GM12878 (cell line): ENCODE data around the gene PIP4K2B. TPM values are rescaled to one million over a fixed set of nuclear protein-coding genes. Genes with fewer than 3 reads are reported as not detected.

ENCODE experiments used
- CEBPB ChIP-seq, 2 experiments: fragments of 150-350 bp in 1 of 2; IDR thresholded peaks; 2 replicates each; pipeline ENCODE4 v1.6.1; 2012 to 2014; ENCODE audit warnings: low read depth in 2 of 2, low read length in 2 of 2, borderline replicate concordance in 1 of 2, inconsistent platforms in 1 of 2
- CHD4 ChIP-seq: fragments of 200-600 bp; sonication (generic); IDR thresholded peaks from 2 replicates; pipeline ENCODE4 v1.6.1; 2016; ENCODE audit warnings: mild to moderate bottlenecking
- EZH2 ChIP-seq: IDR thresholded peaks from 2 replicates; pipeline ENCODE4 v1.6.1; 2012; ENCODE audit warnings: low read depth, mild to moderate bottlenecking, control low read depth, inconsistent platforms, low read length, borderline replicate concordance; ENCODE audit not compliant: control insufficient read depth
- JUNB ChIP-seq: IDR thresholded peaks from 2 replicates; pipeline ENCODE4 v1.6.1; 2016; ENCODE audit warnings: antibody characterized with exemption, mild to moderate bottlenecking
- KAT2A ChIP-seq: conservative IDR thresholded peaks from 2 replicates; pipeline ENCODE4 v1.6.1; 2011; ENCODE audit warnings: low read depth, low read length; ENCODE audit not compliant: control insufficient read depth
- MEF2B ChIP-seq: fragments of 450-650 bp; IDR thresholded peaks from 2 replicates; pipeline ENCODE4 v1.6.1; 2018; ENCODE audit warnings: mild to moderate bottlenecking, moderate library complexity; ENCODE audit not compliant: partially characterized antibody, poor library complexity, severe bottlenecking
- NFIC ChIP-seq: IDR thresholded peaks from 2 replicates; pipeline ENCODE4 v1.6.1; 2012; ENCODE audit warnings: low read depth, mild to moderate bottlenecking, inconsistent platforms, low read length, moderate library complexity
- NFXL1 ChIP-seq: fragments of 450-650 bp; IDR thresholded peaks from 2 replicates; pipeline ENCODE4 v1.6.1; 2017; ENCODE audit warnings: antibody characterized with exemption, mild to moderate bottlenecking, borderline replicate concordance
- NR2C1 ChIP-seq: fragments of 450-650 bp; IDR thresholded peaks from 2 replicates; pipeline ENCODE4 v1.6.1; 2017; ENCODE audit warnings: antibody characterized with exemption, mild to moderate bottlenecking, moderate library complexity
- SMAD1 ChIP-seq: fragments of 450-650 bp; IDR thresholded peaks from 2 replicates; pipeline ENCODE4 v1.6.1; 2018; ENCODE audit warnings: mild to moderate bottlenecking, low read depth; ENCODE audit not compliant: partially characterized antibody
- SMC3 ChIP-seq: IDR thresholded peaks from 2 replicates; pipeline ENCODE4 v1.6.1; 2011; ENCODE audit warnings: low read length, improper control_type of control experiment, borderline replicate concordance
- SPI1 ChIP-seq: IDR thresholded peaks from 2 replicates; pipeline ENCODE4 v1.6.1; 2011; ENCODE audit warnings: low read depth, mild to moderate bottlenecking, low read length, moderate library complexity, borderline replicate concordance; ENCODE audit not compliant: insufficient read depth
- SREBF2 ChIP-seq: IDR thresholded peaks from 2 replicates; pipeline ENCODE4 v1.6.1; 2012; ENCODE audit warnings: mild to moderate bottlenecking, low read length
- SUPT20H ChIP-seq: IDR thresholded peaks from 2 replicates; pipeline ENCODE4 v1.6.1; 2011; ENCODE audit warnings: low read depth, mild to moderate bottlenecking, low read length, moderate library complexity, borderline replicate concordance; ENCODE audit not compliant: control insufficient read depth
- TAF1 ChIP-seq: IDR thresholded peaks from 2 replicates; pipeline ENCODE4 v1.6.1; 2011; ENCODE audit warnings: mild to moderate bottlenecking, low read depth, low read length, borderline replicate concordance
- TARDBP ChIP-seq: IDR thresholded peaks from 2 replicates; pipeline ENCODE4 v1.6.1; 2016; ENCODE audit warnings: borderline replicate concordance
- TCF7 ChIP-seq: IDR thresholded peaks from 2 replicates; pipeline ENCODE4 v1.6.1; 2014; ENCODE audit warnings: antibody characterized with exemption, borderline replicate concordance
- ZBED1 ChIP-seq: IDR thresholded peaks from 2 replicates; pipeline ENCODE4 v1.6.1; 2016; ENCODE audit warnings: borderline replicate concordance
- polyA plus RNA-seq, 11 experiments: library from polyadenylated mRNA; depleted of rRNA in 4 of 11; unstranded in 6 of 11; stranded (reverse) in 5 of 11; fragments of >200 nt; fragmentation: Nextera tagmentation in 4 of 11; fragmentation: Illumina TruSeq in 1 of 11; extraction: Ambion mirVana in 4 of 11; extraction: Trizol in 1 of 11; gene quantifications; 1 replicate in 1 of 11; 2 replicates in 10 of 11; pipeline versions ENCODE4 v1.2.1 to v1.2.3, GENCODE V29; 2011 to 2016; ENCODE audit warnings: inconsistent platforms in 2 of 11, missing spikeins in 2 of 11, low read depth in 1 of 11
- total RNA-seq, 4 experiments: library from RNA; depleted of rRNA in 3 of 4; stranded (reverse); fragments of >200 nt in 3 of 4; fragmentation: Illumina TruSeq in 1 of 4; extraction: Trizol in 1 of 4; gene quantifications; 2 replicates each; pipeline versions ENCODE4 v1.2.1 to v1.2.3, GENCODE V29; 2013 to 2021
- TF ChIP-seq, protein P1 (sequence below): fragments of 450-650 bp; formaldehyde crosslinking; IDR thresholded peaks from 2 replicates; pipeline ENCODE4 v1.5.0; 2022; ENCODE audit warnings: mild to moderate bottlenecking, missing genetic modification characterization
- TF ChIP-seq, protein P2 (sequence below): IDR thresholded peaks from 2 replicates; pipeline ENCODE4 v1.6.1; 2012; ENCODE audit warnings: low read depth, low read length, improper control_type of control experiment
- TF ChIP-seq, protein P3 (sequence below), 3 experiments: IDR thresholded peaks in 2 of 3; conservative IDR thresholded peaks in 1 of 3; 2 replicates each; pipeline ENCODE4 v1.5.1; 2011; ENCODE audit warnings: low read depth in 3 of 3, low read length in 3 of 3, mild to moderate bottlenecking in 3 of 3, control low read depth in 2 of 3, moderate library complexity in 2 of 3, inconsistent platforms in 1 of 3, mixed read lengths in 1 of 3; ENCODE audit not compliant: control insufficient read depth in 2 of 3, insufficient read depth in 1 of 3; ENCODE audit errors: extremely low read depth in 1 of 3
- TF ChIP-seq, protein P4 (sequence below): fragments of 450-650 bp; IDR thresholded peaks from 2 replicates; pipeline ENCODE4 v1.6.1; 2017; ENCODE audit warnings: antibody characterized with exemption, mild to moderate bottlenecking, moderate library complexity

PIP4K2B gene
- total and polyA plus RNA-seq, 10 of the 15 experiments (the other 5 are each of a cell fraction or from before 2014, with no cell fraction given), result 3.8 to 30.3 (median 18.2) TPM

DNA sequence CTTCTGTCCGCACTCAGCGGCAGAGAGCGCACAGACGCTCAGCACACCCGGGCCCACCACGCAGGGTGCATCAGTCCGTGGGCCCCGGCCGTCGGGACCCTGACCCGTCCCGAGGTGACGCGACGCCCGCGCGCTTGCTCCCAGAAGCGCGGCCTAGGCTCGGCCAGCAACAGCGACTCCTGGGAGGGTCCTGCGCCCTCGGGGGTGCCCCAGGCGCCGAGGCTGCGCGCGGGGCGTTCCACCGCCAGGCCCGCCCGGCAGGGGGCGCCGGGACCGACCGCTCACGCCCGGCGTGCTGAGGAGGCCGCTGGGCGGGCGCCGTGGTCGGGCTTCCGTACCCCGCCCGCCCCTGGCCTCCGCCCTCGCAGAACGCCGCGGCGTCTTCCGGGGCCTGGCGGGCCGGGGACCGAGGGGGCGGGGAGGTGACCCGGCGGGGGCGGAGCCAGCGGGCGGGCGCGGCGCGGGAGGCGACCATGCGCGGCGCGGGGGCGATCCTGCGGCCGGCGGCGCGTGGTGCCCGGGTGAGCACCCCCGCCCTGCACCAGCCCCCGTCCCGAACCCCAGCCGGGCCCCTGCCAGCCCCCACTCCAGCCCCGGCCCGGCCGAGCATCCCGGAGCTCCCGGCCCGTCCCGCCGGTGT is 69.3 kb downstream of the PIP4K2B start, which contains the start of gene CISD3 (continued):
- TF ChIP-seq ZBED1, result no peak
- no peak for TF ChIP-seq TAF1
- TF ChIP-seq TCF7, result no peak
- TF ChIP-seq SMC3, result no peak; the same call in 1 of the 2 replicates
- no peak for TF ChIP-seq SUPT20H
- no peak for TF ChIP-seq EZH2
- no peak for TF ChIP-seq KAT2A
- TF ChIP-seq CHD4, result no peak
- peak; percentile 63 for TF ChIP-seq NR2C1
- TF ChIP-seq JUNB, result no peak
- TF ChIP-seq NFXL1, result no peak
- no peak for TF ChIP-seq CEBPB (IDR thresholded peaks at IDR 0.05; ENCODE audit: borderline replicate concordance in 1 of 2, low read depth in 2 of 2, low read length in 2 of 2)
- TF ChIP-seq SREBF2, result no peak
- TF ChIP-seq, protein P1, sequence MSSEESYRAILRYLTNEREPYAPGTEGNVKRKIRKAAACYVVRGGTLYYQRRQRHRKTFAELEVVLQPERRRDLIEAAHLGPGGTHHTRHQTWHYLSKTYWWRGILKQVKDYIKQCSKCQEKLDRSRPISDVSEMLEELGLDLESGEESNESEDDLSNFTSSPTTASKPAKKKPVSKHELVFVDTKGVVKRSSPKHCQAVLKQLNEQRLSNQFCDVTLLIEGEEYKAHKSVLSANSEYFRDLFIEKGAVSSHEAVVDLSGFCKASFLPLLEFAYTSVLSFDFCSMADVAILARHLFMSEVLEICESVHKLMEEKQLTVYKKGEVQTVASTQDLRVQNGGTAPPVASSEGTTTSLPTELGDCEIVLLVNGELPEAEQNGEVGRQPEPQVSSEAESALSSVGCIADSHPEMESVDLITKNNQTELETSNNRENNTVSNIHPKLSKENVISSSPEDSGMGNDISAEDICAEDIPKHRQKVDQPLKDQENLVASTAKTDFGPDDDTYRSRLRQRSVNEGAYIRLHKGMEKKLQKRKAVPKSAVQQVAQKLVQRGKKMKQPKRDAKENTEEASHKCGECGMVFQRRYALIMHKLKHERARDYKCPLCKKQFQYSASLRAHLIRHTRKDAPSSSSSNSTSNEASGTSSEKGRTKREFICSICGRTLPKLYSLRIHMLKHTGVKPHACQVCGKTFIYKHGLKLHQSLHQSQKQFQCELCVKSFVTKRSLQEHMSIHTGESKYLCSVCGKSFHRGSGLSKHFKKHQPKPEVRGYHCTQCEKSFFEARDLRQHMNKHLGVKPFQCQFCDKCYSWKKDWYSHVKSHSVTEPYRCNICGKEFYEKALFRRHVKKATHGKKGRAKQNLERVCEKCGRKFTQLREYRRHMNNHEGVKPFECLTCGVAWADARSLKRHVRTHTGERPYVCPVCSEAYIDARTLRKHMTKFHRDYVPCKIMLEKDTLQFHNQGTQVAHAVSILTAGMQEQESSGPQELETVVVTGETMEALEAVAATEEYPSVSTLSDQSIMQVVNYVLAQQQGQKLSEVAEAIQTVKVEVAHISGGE (CRISPR knock-in tag), result no peak
- TF ChIP-seq, protein P2, sequence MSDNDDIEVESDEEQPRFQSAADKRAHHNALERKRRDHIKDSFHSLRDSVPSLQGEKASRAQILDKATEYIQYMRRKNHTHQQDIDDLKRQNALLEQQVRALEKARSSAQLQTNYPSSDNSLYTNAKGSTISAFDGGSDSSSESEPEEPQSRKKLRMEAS, result no peak
- no peak for TF ChIP-seq NFIC
- 0 out of 2 replicates have a peak, but pooled peaks have one; percentile 58 for TF ChIP-seq TARDBP
- no peak for TF ChIP-seq MEF2B
- TF ChIP-seq SPI1, result no peak
- TF ChIP-seq, protein P3, sequence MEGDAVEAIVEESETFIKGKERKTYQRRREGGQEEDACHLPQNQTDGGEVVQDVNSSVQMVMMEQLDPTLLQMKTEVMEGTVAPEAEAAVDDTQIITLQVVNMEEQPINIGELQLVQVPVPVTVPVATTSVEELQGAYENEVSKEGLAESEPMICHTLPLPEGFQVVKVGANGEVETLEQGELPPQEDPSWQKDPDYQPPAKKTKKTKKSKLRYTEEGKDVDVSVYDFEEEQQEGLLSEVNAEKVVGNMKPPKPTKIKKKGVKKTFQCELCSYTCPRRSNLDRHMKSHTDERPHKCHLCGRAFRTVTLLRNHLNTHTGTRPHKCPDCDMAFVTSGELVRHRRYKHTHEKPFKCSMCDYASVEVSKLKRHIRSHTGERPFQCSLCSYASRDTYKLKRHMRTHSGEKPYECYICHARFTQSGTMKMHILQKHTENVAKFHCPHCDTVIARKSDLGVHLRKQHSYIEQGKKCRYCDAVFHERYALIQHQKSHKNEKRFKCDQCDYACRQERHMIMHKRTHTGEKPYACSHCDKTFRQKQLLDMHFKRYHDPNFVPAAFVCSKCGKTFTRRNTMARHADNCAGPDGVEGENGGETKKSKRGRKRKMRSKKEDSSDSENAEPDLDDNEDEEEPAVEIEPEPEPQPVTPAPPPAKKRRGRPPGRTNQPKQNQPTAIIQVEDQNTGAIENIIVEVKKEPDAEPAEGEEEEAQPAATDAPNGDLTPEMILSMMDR (IDR thresholded peaks at IDR 0.05 in 2 of 3, conservative IDR thresholded peaks at IDR 0.05 in 1 of 3; ENCODE audit: control insufficient read depth in 2 of 3, extremely low read depth in 1 of 3, insufficient read depth in 1 of 3, low read depth in 3 of 3, low read length in 3 of 3), result peak; percentile 61 to 81 (median 65); a peak in 4 of 6 replicates
- TF ChIP-seq, protein P4, sequence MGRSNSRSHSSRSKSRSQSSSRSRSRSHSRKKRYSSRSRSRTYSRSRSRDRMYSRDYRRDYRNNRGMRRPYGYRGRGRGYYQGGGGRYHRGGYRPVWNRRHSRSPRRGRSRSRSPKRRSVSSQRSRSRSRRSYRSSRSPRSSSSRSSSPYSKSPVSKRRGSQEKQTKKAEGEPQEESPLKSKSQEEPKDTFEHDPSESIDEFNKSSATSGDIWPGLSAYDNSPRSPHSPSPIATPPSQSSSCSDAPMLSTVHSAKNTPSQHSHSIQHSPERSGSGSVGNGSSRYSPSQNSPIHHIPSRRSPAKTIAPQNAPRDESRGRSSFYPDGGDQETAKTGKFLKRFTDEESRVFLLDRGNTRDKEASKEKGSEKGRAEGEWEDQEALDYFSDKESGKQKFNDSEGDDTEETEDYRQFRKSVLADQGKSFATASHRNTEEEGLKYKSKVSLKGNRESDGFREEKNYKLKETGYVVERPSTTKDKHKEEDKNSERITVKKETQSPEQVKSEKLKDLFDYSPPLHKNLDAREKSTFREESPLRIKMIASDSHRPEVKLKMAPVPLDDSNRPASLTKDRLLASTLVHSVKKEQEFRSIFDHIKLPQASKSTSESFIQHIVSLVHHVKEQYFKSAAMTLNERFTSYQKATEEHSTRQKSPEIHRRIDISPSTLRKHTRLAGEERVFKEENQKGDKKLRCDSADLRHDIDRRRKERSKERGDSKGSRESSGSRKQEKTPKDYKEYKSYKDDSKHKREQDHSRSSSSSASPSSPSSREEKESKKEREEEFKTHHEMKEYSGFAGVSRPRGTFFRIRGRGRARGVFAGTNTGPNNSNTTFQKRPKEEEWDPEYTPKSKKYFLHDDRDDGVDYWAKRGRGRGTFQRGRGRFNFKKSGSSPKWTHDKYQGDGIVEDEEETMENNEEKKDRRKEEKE, result peak; percentile 53; the same call in 1 of the 2 replicates
- TF ChIP-seq SMAD1, result no peak
